Cardiac fibroblast (primary cell): Measurements from ENCODE around the gene GRK5.
A peak's percentile ranks its signal among the peaks of the same experiment; 100 is the strongest.

Experiments
- DNase-seq, 2 donors: peaks; one replicate each; pipeline versions ENCODE4 v3.0.0 to v3.0.0-alpha.2; 2010; ENCODE audit warnings: low read depth in 2 of 2
- H3K4me3 ChIP-seq, 2 donors: replicated peaks in 1 of 2; 1 replicate in 1 of 2; 2 replicates in 1 of 2; pipeline ENCODE4 v1.5.1; 2011; ENCODE audit warnings: low read depth in 2 of 2, low read length in 2 of 2, mild to moderate bottlenecking in 2 of 2, moderate library complexity in 1 of 2
- TF ChIP-seq, protein P1 (sequence below): IDR thresholded peaks from one replicate; pipeline ENCODE4 v1.5.1; 2011; ENCODE audit warnings: low read depth, mild to moderate bottlenecking, low read length, inconsistent platforms

GRK5 gene

DNA sequence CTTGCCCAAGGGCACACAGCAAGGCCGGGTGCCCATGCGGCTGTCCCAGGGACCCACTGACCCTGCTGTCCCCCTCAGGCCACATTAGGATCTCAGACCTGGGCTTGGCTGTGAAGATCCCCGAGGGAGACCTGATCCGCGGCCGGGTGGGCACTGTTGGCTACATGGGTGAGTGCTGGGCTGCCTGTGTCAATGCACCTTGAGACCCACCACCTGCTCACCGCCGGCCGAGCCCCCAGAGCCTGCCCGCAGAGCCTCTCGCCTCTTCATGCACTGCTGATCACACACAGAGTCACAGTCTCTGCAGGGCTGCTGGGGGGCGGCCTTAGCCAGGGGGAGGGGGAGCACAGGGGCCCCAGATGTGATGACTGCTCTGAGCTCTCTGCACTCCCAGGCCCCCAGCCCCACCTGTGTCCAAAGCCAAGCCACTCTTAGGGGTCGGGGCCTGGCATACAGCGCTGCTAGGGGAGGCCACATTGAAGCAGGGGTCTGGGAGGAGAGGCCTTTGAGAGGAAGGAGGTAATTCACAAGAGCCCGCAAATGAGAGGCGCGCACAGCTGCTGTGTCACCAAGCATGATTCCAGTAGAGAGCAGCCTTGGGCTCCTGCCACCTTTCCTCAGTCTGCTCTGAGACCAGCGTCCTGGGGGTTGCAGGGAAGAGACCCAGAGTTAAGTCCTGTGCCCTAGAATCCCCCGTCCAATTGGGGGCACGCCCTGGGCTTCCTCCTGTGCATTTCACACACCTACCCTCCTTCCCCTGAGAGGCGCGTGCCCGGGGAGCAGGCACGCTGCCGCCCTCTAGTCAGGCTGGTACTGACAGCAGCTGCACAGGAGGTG, 234.8 kb downstream of the GRK5 start:
- no peak for DNase-seq
- TF ChIP-seq, protein P1, sequence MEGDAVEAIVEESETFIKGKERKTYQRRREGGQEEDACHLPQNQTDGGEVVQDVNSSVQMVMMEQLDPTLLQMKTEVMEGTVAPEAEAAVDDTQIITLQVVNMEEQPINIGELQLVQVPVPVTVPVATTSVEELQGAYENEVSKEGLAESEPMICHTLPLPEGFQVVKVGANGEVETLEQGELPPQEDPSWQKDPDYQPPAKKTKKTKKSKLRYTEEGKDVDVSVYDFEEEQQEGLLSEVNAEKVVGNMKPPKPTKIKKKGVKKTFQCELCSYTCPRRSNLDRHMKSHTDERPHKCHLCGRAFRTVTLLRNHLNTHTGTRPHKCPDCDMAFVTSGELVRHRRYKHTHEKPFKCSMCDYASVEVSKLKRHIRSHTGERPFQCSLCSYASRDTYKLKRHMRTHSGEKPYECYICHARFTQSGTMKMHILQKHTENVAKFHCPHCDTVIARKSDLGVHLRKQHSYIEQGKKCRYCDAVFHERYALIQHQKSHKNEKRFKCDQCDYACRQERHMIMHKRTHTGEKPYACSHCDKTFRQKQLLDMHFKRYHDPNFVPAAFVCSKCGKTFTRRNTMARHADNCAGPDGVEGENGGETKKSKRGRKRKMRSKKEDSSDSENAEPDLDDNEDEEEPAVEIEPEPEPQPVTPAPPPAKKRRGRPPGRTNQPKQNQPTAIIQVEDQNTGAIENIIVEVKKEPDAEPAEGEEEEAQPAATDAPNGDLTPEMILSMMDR = no peak
- no peak overlapping the region for H3K4me3 ChIP-seq

GRCh38 chr10:119442758-119443060, 235.3 kb downstream of the GRK5 start:
- H3K4me3 ChIP-seq = no peak overlapping the region
- TF ChIP-seq, protein P1 = no peak
- DNase-seq = no peak

DNA sequence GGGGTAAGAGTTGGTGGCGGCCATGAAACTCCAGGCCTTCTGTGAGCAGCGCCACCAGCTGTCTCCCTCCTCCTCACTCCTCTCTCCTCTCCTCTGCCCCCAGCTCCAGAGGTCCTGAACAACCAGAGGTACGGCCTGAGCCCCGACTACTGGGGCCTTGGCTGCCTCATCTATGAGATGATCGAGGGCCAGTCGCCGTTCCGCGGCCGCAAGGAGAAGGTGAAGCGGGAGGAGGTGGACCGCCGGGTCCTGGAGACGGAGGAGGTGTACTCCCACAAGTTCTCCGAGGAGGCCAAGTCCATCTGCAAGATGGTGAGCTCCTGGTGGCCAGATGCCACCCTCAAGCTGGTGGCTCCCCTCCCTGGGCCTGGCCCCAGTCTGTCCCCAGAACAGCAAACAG, 236.1 kb downstream of the GRK5 start:
- no peak overlapping the region for H3K4me3 ChIP-seq
- TF ChIP-seq, protein P1 = no peak
- no peak for DNase-seq

DNA sequence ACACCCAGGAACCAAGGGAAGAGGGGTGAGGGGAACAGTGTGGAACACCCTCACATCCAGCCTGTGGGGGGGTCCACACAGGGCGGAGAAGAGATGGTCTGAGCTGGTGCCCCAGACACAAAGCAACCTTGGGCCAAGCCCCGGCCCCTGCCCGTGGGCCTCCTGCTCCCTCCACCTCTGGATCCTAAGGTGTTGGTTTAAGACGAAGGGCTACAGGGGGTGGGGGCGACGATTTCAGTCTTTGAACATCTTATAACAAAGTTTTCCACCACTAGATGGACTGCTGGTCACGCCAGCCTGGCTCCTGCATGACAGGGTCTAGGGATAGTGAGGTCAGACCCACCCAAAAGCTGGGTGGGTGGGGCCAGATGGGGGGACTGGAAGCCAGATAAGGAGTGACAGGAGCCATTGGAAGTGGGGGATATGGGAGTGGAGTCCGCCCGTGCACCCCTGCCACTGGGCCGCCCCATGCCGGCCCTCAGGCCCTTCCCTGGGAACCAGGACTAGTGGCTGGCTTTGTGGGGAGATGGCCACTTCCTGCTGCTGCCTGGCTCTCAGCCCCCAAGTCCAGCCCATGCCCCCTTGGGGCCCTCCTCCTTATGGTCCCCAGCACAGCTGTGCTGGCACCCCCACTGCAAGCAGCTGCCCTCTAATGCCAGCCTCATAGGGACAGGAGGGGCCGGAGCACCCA, 236.7 kb downstream of the GRK5 start:
- H3K4me3 ChIP-seq = no peak overlapping the region

DNA sequence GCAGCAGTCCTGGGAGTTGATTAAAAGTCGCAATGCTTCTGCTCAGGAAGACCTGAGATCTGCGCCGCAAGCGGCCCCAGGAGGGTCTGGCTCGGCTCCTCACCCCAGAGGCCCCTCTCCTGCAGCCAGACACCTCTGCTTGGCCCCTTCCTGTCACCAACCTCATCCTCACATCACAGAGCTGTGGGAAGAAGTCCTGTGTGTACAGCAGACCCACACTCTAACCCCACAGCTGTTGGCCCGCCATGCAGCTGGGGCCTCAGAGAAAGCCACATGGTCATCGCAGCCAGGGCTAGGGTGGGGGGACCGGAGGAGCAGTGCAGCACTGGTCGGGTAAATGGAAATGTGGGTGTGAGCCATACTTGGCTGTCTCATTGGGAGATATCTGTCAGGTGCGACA, 237.5 kb downstream of the GRK5 start:
- TF ChIP-seq, protein P1 = no peak
- no peak overlapping the region for H3K4me3 ChIP-seq
- no peak for DNase-seq

More for the DNA sequence above, 236.7 kb downstream of the GRK5 start:
- no peak for DNase-seq
- TF ChIP-seq, protein P1 = no peak

DNA sequence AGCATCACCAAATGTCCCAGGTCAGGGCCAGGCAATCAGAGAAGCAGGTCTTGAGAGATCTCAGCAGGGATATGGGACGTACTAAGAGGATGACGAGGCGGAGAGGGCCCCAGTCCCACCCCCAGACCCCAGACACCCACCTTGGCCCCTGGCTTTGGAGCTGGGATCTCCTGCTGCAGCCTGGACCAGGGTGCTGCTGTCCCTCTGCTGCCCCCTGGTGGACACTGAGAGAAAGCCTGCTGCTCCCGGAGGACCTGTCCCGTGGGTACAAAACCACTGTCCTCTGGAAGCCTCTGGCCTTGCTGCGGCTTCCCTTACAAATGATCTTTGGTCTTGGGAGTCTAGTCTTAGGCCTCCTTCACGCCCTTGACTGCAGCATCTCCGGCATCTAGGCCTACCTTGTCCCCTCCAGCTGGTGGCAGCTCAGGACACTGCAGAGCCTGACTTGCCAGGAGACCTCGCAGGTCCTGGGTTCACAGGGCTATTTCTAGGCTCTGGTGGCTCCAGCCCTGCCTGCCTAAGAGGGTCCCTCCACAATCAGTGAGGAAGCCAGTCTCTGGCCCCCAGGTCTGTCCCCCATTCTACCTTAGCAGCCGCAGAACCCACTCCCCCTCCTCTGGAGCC, 238.1 kb downstream of the GRK5 start:
- DNase-seq = peak; percentile 83
- TF ChIP-seq, protein P1 = peak; percentile 96
- H3K4me3 ChIP-seq = no peak overlapping the region
